HepG2 (cell line): ENCODE results near the gene MMP27.
A peak's percentile ranks its signal among the peaks of the same experiment; 100 is the strongest.

Source experiments
- ESRRA ChIP-seq: sonication (generic); formaldehyde crosslinking; IDR thresholded peaks from 2 replicates; pipeline ENCODE4 v1.5.1; 2020; ENCODE audit warnings: mild to moderate bottlenecking, low read depth, missing genetic modification reagents
- FOXM1 ChIP-seq: sonication (generic); formaldehyde crosslinking; IDR thresholded peaks from 2 replicates; pipeline ENCODE4 v1.5.0; 2020; ENCODE audit warnings: missing genetic modification reagents
- GABPA ChIP-seq, 2 experiments: IDR thresholded peaks; 2 replicates each; pipeline ENCODE4 v1.6.1; 2011 to 2016; ENCODE audit warnings: low read depth in 2 of 2, low read length in 1 of 2, missing biosample characterization in 1 of 2, missing genetic modification characterization in 1 of 2
- KDM1A ChIP-seq: IDR thresholded peaks from 2 replicates; pipeline ENCODE4 v1.6.1; 2016; ENCODE audit warnings: missing compliant biosample characterization
- MTF2 ChIP-seq: sonication (generic); formaldehyde crosslinking; IDR thresholded peaks from 2 replicates; pipeline ENCODE4 v1.5.0; 2020; ENCODE audit warnings: missing genetic modification reagents, borderline replicate concordance
- POLR2AphosphoS5 ChIP-seq: IDR thresholded peaks from 2 replicates; pipeline ENCODE4 v1.6.1; 2012; ENCODE audit warnings: low read depth, low read length
- RBM22 ChIP-seq: fragments of 200-400 bp; formaldehyde crosslinking; optimal IDR thresholded peaks from 2 replicates; pipeline ENCODE3; 2017; ENCODE audit warnings: mild to moderate bottlenecking, low read length, moderate library complexity
- TARDBP ChIP-seq: sonication (generic); formaldehyde crosslinking; IDR thresholded peaks from 2 replicates; pipeline ENCODE4 v1.8.0; 2022; ENCODE audit warnings: mild to moderate bottlenecking, missing genetic modification reagents
- ZNF335 ChIP-seq: sonication (generic); formaldehyde crosslinking; IDR thresholded peaks from 2 replicates; pipeline ENCODE4 v1.4.0; 2020; ENCODE audit warnings: missing genetic modification reagents
- ZNF724P ChIP-seq: sonication (generic); formaldehyde crosslinking; IDR thresholded peaks from 2 replicates; pipeline ENCODE4 v1.8.0; 2022; ENCODE audit warnings: missing genetic modification reagents, borderline replicate concordance
- TF ChIP-seq, protein P1 (sequence below): sonication (generic); formaldehyde crosslinking; IDR thresholded peaks from 2 replicates; pipeline ENCODE4 v1.5.0; 2020; ENCODE audit warnings: missing genetic modification reagents, mild to moderate bottlenecking, borderline replicate concordance
- TF ChIP-seq, protein P2 (sequence below): sonication (generic); formaldehyde crosslinking; IDR thresholded peaks from 2 replicates; pipeline ENCODE4 v1.8.0; 2022; ENCODE audit warnings: missing genetic modification reagents, mild to moderate bottlenecking, borderline replicate concordance
- TF ChIP-seq, protein P3 (sequence below): sonication (generic); formaldehyde crosslinking; IDR thresholded peaks from 2 replicates; pipeline ENCODE4 v1.4.0; 2020; ENCODE audit warnings: missing genetic modification reagents
- TF ChIP-seq, protein P4 (sequence below): sonication (generic); formaldehyde crosslinking; IDR thresholded peaks from 2 replicates; pipeline ENCODE4 v1.5.0; 2020; ENCODE audit warnings: mild to moderate bottlenecking, missing genetic modification reagents, moderate library complexity

DNA sequence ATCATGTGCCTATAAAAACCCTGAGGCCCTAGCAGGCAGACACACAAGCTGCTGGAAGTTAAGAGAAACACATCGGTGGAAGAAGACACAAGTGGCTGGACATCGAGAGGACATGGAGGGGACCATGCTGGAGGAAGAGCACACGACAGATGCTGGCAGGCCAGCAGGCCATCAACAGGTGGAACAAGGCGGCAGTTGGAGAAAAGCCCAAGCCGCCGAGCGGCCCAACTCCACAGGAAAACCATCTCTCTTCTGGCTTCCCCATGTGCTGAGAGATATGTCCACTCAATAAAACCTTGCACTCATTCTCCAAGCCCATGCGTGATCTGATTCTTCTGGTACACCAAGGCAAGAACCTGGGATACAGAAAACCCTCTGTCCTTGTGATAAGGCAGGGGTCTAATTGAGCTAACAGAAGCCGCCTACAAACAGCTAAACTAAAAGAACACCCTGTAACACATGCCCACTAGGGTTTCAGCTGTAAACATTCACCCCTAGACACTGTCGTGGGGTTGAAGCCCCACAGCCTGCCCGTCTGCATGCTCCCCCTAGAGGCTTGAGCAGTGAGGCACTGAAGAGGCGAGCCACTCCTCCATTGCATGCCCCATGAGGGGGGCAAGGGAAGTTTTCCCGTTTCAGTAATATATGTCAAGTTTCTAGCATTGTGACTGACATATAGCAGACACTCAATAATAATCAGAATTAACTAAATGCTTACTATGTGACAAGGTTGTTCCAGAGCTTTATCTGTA lies 41.4 kb downstream of the MMP27 start:
- TF ChIP-seq, protein P1, sequence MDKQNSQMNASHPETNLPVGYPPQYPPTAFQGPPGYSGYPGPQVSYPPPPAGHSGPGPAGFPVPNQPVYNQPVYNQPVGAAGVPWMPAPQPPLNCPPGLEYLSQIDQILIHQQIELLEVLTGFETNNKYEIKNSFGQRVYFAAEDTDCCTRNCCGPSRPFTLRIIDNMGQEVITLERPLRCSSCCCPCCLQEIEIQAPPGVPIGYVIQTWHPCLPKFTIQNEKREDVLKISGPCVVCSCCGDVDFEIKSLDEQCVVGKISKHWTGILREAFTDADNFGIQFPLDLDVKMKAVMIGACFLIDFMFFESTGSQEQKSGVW (CRISPR knock-in tag): no peak
- TF ChIP-seq RBM22 (no peak), POLR2AphosphoS5 (no peak), GABPA (IDR thresholded peaks at IDR 0.05; ENCODE audit: low read depth, low read length) (no peak), GABPA (CRISPR knock-in tag; IDR thresholded peaks at IDR 0.05; ENCODE audit: low read depth) (no peak), TARDBP (CRISPR knock-in tag) (no peak), ESRRA (CRISPR knock-in tag) (no peak), MTF2 (no peak), ZNF724P (CRISPR knock-in tag) (no peak), ZNF335 (no peak), FOXM1 (CRISPR knock-in tag) (no peak), KDM1A (CRISPR knock-in tag) (no peak)
- TF ChIP-seq, protein P2, sequence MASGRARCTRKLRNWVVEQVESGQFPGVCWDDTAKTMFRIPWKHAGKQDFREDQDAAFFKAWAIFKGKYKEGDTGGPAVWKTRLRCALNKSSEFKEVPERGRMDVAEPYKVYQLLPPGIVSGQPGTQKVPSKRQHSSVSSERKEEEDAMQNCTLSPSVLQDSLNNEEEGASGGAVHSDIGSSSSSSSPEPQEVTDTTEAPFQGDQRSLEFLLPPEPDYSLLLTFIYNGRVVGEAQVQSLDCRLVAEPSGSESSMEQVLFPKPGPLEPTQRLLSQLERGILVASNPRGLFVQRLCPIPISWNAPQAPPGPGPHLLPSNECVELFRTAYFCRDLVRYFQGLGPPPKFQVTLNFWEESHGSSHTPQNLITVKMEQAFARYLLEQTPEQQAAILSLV: no peak
- TF ChIP-seq, protein P3, sequence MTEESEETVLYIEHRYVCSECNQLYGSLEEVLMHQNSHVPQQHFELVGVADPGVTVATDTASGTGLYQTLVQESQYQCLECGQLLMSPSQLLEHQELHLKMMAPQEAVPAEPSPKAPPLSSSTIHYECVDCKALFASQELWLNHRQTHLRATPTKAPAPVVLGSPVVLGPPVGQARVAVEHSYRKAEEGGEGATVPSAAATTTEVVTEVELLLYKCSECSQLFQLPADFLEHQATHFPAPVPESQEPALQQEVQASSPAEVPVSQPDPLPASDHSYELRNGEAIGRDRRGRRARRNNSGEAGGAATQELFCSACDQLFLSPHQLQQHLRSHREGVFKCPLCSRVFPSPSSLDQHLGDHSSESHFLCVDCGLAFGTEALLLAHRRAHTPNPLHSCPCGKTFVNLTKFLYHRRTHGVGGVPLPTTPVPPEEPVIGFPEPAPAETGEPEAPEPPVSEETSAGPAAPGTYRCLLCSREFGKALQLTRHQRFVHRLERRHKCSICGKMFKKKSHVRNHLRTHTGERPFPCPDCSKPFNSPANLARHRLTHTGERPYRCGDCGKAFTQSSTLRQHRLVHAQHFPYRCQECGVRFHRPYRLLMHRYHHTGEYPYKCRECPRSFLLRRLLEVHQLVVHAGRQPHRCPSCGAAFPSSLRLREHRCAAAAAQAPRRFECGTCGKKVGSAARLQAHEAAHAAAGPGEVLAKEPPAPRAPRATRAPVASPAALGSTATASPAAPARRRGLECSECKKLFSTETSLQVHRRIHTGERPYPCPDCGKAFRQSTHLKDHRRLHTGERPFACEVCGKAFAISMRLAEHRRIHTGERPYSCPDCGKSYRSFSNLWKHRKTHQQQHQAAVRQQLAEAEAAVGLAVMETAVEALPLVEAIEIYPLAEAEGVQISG (CRISPR knock-in tag): no peak
- TF ChIP-seq, protein P4, sequence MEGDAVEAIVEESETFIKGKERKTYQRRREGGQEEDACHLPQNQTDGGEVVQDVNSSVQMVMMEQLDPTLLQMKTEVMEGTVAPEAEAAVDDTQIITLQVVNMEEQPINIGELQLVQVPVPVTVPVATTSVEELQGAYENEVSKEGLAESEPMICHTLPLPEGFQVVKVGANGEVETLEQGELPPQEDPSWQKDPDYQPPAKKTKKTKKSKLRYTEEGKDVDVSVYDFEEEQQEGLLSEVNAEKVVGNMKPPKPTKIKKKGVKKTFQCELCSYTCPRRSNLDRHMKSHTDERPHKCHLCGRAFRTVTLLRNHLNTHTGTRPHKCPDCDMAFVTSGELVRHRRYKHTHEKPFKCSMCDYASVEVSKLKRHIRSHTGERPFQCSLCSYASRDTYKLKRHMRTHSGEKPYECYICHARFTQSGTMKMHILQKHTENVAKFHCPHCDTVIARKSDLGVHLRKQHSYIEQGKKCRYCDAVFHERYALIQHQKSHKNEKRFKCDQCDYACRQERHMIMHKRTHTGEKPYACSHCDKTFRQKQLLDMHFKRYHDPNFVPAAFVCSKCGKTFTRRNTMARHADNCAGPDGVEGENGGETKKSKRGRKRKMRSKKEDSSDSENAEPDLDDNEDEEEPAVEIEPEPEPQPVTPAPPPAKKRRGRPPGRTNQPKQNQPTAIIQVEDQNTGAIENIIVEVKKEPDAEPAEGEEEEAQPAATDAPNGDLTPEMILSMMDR (CRISPR knock-in tag): peak; percentile 68
